K562 (cell line): ENCODE measurements around the gene LAMB2. TPM values are rescaled to one million over a fixed set of nuclear protein-coding genes. Genes with fewer than 3 reads are reported as not detected.

Experiments used
- EGR1 ChIP-seq: fragments of 450-650 bp; conservative IDR thresholded peaks from 2 replicates; pipeline ENCODE4 v1.6.1; 2017; ENCODE audit warnings: mild to moderate bottlenecking
- ELF4 ChIP-seq: fragments of 450-650 bp; formaldehyde crosslinking; IDR thresholded peaks from 2 replicates; pipeline ENCODE4 v1.4.0; 2022; ENCODE audit warnings: missing genetic modification characterization
- FOXP4 ChIP-seq: sonication (generic); formaldehyde crosslinking; IDR thresholded peaks from 2 replicates; pipeline ENCODE4 v1.8.0; 2022; ENCODE audit warnings: mild to moderate bottlenecking, missing genetic modification reagents, borderline replicate concordance
- GABPB1 ChIP-seq: sonication (generic); formaldehyde crosslinking; IDR thresholded peaks from 2 replicates; pipeline ENCODE4 v1.8.0; 2022; ENCODE audit warnings: mild to moderate bottlenecking, missing genetic modification reagents
- ID3 ChIP-seq, 2 experiments: fragments of 250-450 bp in 1 of 2; fragments of 450-650 bp in 1 of 2; sonication (Bioruptor Pico) in 1 of 2; IDR thresholded peaks; 2 replicates each; pipeline versions ENCODE4 v1.6.1 to v1.8.0; 2016 to 2021; ENCODE audit warnings: mild to moderate bottlenecking in 2 of 2, moderate library complexity in 2 of 2, missing compliant biosample characterization in 1 of 2, missing genetic modification characterization in 1 of 2
- NKRF ChIP-seq: fragments of 450-650 bp; IDR thresholded peaks from 2 replicates; pipeline ENCODE4 v1.6.1; 2016; ENCODE audit warnings: borderline replicate concordance
- NR2C2 ChIP-seq, 2 experiments: fragments of 200-800 bp in 1 of 2; sonication (Bioruptor generic) in 1 of 2; sonication (generic) in 1 of 2; formaldehyde crosslinking in 1 of 2; IDR thresholded peaks; 2 replicates each; pipeline versions ENCODE4 v1.6.1 to v1.8.0; 2016 to 2022; ENCODE audit warnings: mild to moderate bottlenecking in 1 of 2, missing compliant biosample characterization in 1 of 2, missing genetic modification characterization in 1 of 2, missing genetic modification reagents in 1 of 2
- NR4A1 ChIP-seq, 2 experiments: fragments of 250-450 bp in 1 of 2; fragments of 450-650 bp in 1 of 2; sonication (Bioruptor Pico) in 1 of 2; IDR thresholded peaks; 2 replicates each; pipeline versions ENCODE4 v1.4.0 to v1.6.1; 2016 to 2020; ENCODE audit warnings: mild to moderate bottlenecking in 2 of 2, missing compliant biosample characterization in 1 of 2, missing genetic modification characterization in 1 of 2, moderate library complexity in 1 of 2
- PHF20 ChIP-seq: fragments of 450-650 bp; IDR thresholded peaks from 2 replicates; pipeline ENCODE4 v1.6.1; 2018; ENCODE audit not compliant: partially characterized antibody
- PHTF2 ChIP-seq: fragments of 250-450 bp; sonication (Bioruptor Pico); IDR thresholded peaks from 2 replicates; pipeline ENCODE4 v1.5.0; 2021; ENCODE audit warnings: mild to moderate bottlenecking
- SP2 ChIP-seq: IDR thresholded peaks from 2 replicates; pipeline ENCODE4 v1.6.1; 2011; ENCODE audit warnings: mild to moderate bottlenecking, low read depth, low read length, moderate library complexity; ENCODE audit not compliant: poor library complexity, severe bottlenecking; ENCODE audit errors: extremely low read depth
- SPI1 ChIP-seq: IDR thresholded peaks from 2 replicates; pipeline ENCODE4 v1.6.1; 2011; ENCODE audit warnings: low read depth, low read length, control low read depth, borderline replicate concordance
- VEZF1 ChIP-seq: fragments of 200-800 bp; sonication (Bioruptor generic); IDR thresholded peaks from 2 replicates; pipeline ENCODE4 v1.6.1; 2017; ENCODE audit warnings: missing genetic modification characterization, missing compliant biosample characterization
- XRCC4 ChIP-seq: IDR thresholded peaks from one replicate; pipeline ENCODE4 v1.6.1; 2011; ENCODE audit not compliant: insufficient read depth, insufficient read length; ENCODE audit errors: extremely low read depth
- ZNF239 ChIP-seq: fragments of 250-450 bp; sonication (Bioruptor Pico); IDR thresholded peaks from 2 replicates; pipeline ENCODE4 v1.4.0; 2020; ENCODE audit warnings: mild to moderate bottlenecking
- ZNF740 ChIP-seq, 3 experiments: fragments of 200-800 bp in 1 of 3; sonication (Bioruptor generic) in 1 of 3; sonication (generic) in 1 of 3; formaldehyde crosslinking in 1 of 3; IDR thresholded peaks; 2 replicates each; pipeline versions ENCODE4 v1.6.1 to v1.8.0; 2016 to 2022; ENCODE audit warnings: mild to moderate bottlenecking in 2 of 3, missing compliant biosample characterization in 2 of 3, missing genetic modification characterization in 2 of 3, missing genetic modification reagents in 1 of 3
- polyA plus RNA-seq, 8 experiments: library from polyadenylated mRNA; depleted of rRNA in 4 of 8; stranded (reverse) in 5 of 8; unstranded in 3 of 8; fragments of >200 nt; fragmentation: Nextera tagmentation in 2 of 8; fragmentation: Illumina TruSeq in 1 of 8; extraction: Ambion mirVana in 2 of 8; extraction: Trizol in 1 of 8; gene quantifications; 2 replicates each; pipeline versions ENCODE4 v1.2.1 to v1.2.3, GENCODE V29; 2011 to 2014; ENCODE audit warnings: inconsistent platforms in 1 of 8, missing spikeins in 1 of 8
- total RNA-seq, 7 experiments: library from RNA; depleted of rRNA in 6 of 7; stranded (reverse); fragments of >200 nt in 6 of 7; fragmentation: Illumina TruSeq in 2 of 7; extraction: Trizol in 2 of 7; gene quantifications; 2 replicates each; pipeline versions ENCODE4 v1.2.1 to v1.2.3, GENCODE V29; 2011 to 2021; ENCODE audit warnings: low replicate concordance in 1 of 7

LAMB2 gene
- total and polyA plus RNA-seq, 9 of the 15 experiments (the other 6 are each of a cell fraction or from before 2014, with no cell fraction given) = 1.4 to 26.0 (median 16.2) TPM

GRCh38 chr3:49165771-49166751, 33.2 kb upstream of the LAMB2 start, which contains the start of gene CCDC71 (continued):
- TF ChIP-seq XRCC4 (no peak), ID3 (CRISPR knock-in tag; IDR thresholded peaks at IDR 0.05) (no peak), ID3 (tag; IDR thresholded peaks at IDR 0.05) (0 out of 2 replicates have a peak, but pooled peaks have one; percentile 42), GABPB1 (peak; percentile 95), PHF20 (peak; percentile 94), ZNF239 (CRISPR knock-in tag) (no peak), FOXP4 (CRISPR knock-in tag) (no peak), VEZF1 (CRISPR knock-in tag) (peak; percentile 55), NR2C2 (CRISPR knock-in tag; IDR thresholded peaks at IDR 0.05) (peak; percentile 97), NR2C2 (tag; IDR thresholded peaks at IDR 0.05) (peak; percentile 99), ELF4 (0 out of 2 replicates have a peak, but pooled peaks have one; percentile 20), SPI1 (peak; percentile 48; the same call in 1 of the 2 replicates), SP2 (peak; percentile 8), PHTF2 (CRISPR knock-in tag) (no peak), NR4A1 (CRISPR knock-in tag; IDR thresholded peaks at IDR 0.05) (no peak), NR4A1 (tag; IDR thresholded peaks at IDR 0.05) (peak; percentile 76), ZNF740 (CRISPR knock-in tag; IDR thresholded peaks at IDR 0.05) (no peak), ZNF740 (tag; IDR thresholded peaks at IDR 0.05) (no peak), NKRF (peak; percentile 47; the same call in 1 of the 2 replicates), EGR1 (peak; percentile 86)
